NCI-H510A treated with DMSO at 0.1 percent for 48 hours (cell line): Measurements from ENCODE around the gene LCE2C.

Experiments used
- DNase-seq: peaks from one replicate; lab custom pipeline; 2025; lab: John Stamatoyannopoulos, UW

Gene LCE2C

DNA sequence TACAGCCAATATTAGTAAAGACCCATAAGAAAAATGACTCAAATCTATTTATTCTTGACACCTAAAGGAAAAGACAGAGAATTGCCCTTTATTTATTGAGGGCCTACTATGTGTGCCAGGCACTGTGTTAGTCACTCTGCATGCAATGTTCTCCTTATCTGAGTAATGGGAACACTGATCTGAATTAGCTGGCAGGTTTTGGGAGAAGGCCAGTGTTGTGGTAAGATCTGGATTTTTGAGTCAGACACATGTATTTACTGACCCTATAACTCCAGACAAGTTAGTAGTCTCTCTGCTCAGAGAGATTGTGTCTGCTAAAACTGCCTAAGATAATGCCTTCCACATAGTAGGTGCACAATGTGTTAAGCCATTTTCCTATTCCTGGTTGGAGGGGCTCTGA, 50.2 kb downstream of the LCE2C start:
- DNase-seq = no peak
